ENCODE measurements around the gene TARS2. TPM values are rescaled to one million over a fixed set of nuclear protein-coding genes. Genes with fewer than 3 reads are reported as not detected.

The TARS2 gene
- total RNA-seq, 6 experiments from 2014 or later: 17.1 to 21.5 (median 19.4) TPM

DNA sequence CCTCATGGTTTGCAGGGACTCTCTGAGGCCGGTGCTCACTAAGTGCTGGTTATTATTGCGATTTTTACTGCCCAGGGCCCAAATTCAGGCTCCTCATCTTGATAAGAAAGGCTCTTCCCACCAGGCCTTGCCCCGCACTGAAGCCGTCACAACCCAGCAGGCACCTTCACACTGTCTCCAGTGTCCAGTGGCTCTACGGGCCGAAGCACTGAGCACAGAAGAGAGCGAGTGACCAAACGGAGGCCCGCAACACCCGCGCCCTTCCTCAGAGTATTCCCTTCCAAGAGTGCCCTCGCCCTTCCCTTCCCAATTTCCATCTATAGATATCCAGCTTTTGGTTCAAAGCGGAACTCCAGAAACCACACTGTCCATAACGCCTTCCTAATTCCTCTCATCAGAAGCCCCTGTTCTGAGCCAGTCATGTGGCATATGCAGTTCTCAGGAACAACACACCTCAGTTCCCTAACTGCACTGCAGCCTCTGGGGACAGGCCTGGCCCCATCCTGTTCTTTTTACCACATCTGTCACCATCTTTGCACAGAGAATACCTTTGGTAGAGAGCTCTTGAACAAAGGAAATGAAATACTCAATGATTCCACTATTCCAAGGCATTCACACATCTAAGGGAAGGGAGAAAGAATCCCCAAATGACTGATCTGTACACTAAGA lies 43.4 kb downstream of the TARS2 start:
- Mint-ChIP-seq H3K36me3 (ENCODE audit: low read depth) (no peaks in the 10 kb centered on the region), H3K9me3 (no peaks in the 10 kb centered on the region), H3K27ac (no peak overlapping the region; the same call in 1 of the 2 replicates), H3K4me1 (ENCODE audit: low read depth) (peaks cover 56% of the 10 kb centered on the region), H3K27me3 (ENCODE audit: insufficient read depth) (peaks cover 3% of the 10 kb centered on the region; the same call in 1 of the 2 replicates), H3K4me3 (no peak overlapping the region)
- TF ChIP-seq, protein P1, sequence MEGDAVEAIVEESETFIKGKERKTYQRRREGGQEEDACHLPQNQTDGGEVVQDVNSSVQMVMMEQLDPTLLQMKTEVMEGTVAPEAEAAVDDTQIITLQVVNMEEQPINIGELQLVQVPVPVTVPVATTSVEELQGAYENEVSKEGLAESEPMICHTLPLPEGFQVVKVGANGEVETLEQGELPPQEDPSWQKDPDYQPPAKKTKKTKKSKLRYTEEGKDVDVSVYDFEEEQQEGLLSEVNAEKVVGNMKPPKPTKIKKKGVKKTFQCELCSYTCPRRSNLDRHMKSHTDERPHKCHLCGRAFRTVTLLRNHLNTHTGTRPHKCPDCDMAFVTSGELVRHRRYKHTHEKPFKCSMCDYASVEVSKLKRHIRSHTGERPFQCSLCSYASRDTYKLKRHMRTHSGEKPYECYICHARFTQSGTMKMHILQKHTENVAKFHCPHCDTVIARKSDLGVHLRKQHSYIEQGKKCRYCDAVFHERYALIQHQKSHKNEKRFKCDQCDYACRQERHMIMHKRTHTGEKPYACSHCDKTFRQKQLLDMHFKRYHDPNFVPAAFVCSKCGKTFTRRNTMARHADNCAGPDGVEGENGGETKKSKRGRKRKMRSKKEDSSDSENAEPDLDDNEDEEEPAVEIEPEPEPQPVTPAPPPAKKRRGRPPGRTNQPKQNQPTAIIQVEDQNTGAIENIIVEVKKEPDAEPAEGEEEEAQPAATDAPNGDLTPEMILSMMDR (IDR thresholded peaks at IDR 0.05): no peak
- no peak for DNase-seq

DNA sequence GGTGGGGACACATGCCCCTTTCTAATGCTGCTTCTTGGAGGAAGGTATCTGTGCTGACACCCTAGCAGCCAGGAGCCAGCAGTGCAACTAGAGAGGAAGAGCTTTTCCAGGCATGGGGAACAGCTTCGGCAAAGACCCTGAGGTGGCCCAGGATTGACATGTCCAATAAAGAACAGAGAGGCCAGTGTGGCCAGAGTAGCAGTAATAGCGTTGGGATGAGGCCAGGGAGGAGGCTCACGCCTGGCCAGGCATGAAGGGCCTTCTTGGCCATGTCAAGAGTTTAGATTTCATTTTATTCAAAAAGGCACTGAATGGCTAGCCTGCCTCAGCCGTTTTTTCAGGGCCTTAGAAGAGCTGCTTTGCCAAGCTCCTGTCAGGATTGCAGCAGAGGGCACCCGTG lies 45.6 kb downstream of the TARS2 start:
- Mint-ChIP-seq H3K9me3 (no peaks in the 10 kb centered on the region), H3K4me3 (peak overlapping the region; percentile 5; the same call in 1 of the 2 replicates), H3K27ac (peak overlapping the region; percentile 61), H3K36me3 (ENCODE audit: low read depth) (no peaks in the 10 kb centered on the region), H3K4me1 (ENCODE audit: low read depth) (peaks cover 76% of the 10 kb centered on the region), H3K27me3 (ENCODE audit: insufficient read depth) (peaks cover 4% of the 10 kb centered on the region; the same call in 1 of the 2 replicates)
- DNase-seq: no peak
- TF ChIP-seq, protein P1 (IDR thresholded peaks at IDR 0.05): peak; percentile 61

DNA sequence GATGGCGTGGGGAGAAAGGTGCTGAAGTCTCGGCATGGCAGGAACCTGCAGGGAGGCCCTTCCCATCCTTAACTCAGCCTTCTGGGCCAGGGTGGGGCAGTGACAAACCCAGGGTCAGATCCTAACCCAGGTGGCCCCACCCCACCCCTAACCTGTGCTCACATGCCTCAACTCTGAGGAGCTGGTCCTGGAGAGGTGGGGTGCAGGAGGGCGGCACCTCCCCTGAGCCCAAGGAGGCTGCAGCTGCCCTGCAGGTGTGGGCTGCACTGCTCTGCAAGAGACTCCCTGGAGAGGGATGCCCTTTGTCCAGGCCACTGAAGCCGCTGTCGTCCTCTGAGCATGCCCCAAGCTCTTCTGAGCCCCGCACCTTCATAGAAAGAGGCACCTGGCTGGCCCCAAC lies 46.8 kb downstream of the TARS2 start:
- Mint-ChIP-seq H3K9me3 (no peaks in the 10 kb centered on the region), H3K4me3 (no peak overlapping the region), H3K27ac (no peak overlapping the region), H3K36me3 (ENCODE audit: low read depth) (no peaks in the 10 kb centered on the region), H3K27me3 (ENCODE audit: insufficient read depth) (peaks cover 5% of the 10 kb centered on the region; the same call in 1 of the 2 replicates), H3K4me1 (ENCODE audit: low read depth) (peaks cover 76% of the 10 kb centered on the region)
- DNase-seq: no peak
- TF ChIP-seq, protein P1 (IDR thresholded peaks at IDR 0.05): no peak

DNA sequence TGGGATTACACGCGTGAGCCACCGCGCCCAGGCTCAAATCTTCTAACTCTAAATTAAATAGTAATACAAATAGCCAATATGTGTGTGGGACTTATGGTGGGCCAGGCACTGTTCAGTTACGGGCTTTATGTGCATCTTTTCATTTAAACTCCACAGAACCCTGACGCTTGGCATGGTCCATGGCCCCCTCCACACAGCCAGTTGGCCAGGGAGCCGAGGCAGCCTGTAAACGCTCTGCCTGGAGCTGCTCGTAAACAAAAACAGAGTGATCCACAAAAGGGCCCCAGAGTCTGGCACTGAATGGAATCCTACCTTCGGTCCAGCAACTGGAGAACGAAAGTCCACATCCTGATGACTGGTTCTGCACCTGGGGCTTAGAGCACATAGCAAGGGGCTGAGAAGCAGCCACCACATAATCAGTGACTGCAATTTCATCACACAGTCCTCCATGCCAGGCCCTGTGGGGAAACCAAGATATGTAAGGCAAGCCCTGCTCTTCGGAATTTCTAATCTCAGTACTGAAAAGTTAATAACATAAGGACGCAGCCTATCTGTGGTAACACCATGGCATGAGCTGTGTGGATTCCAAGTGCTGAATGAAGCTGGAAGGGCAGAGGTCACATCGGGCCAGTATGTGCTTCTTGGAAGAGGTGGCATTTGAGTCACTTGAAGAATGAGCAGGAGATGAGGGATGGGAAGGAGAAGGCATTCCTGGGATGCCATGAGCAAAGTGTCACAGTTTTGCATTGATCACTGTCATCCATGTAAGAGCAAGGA lies 48.5 kb downstream of the TARS2 start:
- Mint-ChIP-seq H3K4me3 (peak overlapping the region; percentile 0; the same call in 1 of the 2 replicates), H3K36me3 (ENCODE audit: low read depth) (no peaks in the 10 kb centered on the region), H3K27ac (peak overlapping the region; percentile 90), H3K4me1 (ENCODE audit: low read depth) (peaks cover 61% of the 10 kb centered on the region), H3K9me3 (no peaks in the 10 kb centered on the region), H3K27me3 (ENCODE audit: insufficient read depth) (peaks cover 6% of the 10 kb centered on the region; the same call in 1 of the 2 replicates)
- TF ChIP-seq, protein P1 (IDR thresholded peaks at IDR 0.05): no peak
- DNase-seq: peak; percentile 71

DNA sequence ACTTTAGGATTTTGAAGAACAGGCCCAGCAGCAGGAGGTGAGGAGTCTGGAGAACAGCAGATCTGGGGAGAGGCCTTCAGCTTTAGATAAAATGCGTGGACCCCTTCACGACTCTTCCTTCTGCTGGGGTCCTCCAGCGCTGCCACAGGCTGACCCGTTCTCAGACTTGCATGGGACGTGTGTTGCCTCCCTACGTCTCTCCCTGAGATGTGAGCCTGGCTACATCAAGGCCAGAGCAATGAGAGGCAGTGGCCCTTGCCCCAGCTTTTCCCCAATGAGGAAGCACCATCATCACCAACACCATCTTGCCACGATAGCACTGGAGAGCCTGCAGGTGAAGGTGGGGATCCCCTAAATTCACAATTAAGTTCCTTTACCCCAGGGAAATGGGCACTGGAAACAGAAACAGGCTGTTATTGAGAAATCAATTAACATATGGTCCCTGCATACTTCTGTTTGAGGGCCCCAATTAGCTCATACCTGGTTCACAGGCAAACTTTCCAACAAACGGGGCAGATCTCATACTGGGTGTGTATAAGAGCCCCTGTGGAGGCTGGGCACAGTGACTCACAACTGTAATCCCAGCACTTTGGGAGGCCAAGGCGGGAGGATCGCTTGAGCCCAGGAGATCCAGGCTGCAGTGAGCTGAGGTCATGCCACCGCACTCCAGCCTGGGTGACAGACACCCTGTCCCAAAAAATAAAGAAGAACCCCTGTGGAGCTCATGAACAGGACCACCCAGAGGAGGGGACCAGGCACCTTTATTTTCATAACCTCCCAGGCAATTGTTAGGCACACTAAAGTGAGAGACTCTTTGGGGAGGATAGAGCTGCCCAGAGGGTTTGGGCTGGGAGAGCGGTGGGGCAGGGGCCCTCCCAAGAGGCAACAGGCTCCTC lies 49.9 kb downstream of the TARS2 start:
- H3K4me1 Mint-ChIP-seq (ENCODE audit: low read depth): peaks cover 57% of the 10 kb centered on the region
- H3K27me3 Mint-ChIP-seq (ENCODE audit: insufficient read depth): peaks cover 4% of the 10 kb centered on the region; the same call in 1 of the 2 replicates
- peak overlapping the region; percentile 90 for H3K27ac Mint-ChIP-seq
- TF ChIP-seq, protein P1 (IDR thresholded peaks at IDR 0.05): no peak
- no peaks in the 10 kb centered on the region for H3K36me3 Mint-ChIP-seq (ENCODE audit: low read depth)
- no peak overlapping the region for H3K4me3 Mint-ChIP-seq
- DNase-seq: no peak
- H3K9me3 Mint-ChIP-seq: no peaks in the 10 kb centered on the region
